Renal cortex interstitium (tissue), 15 donors: ENCODE results near the gene TRAK1. TPM values are rescaled to one million over a fixed set of nuclear protein-coding genes. Genes with fewer than 3 reads are reported as not detected.
"Not testable (repeated sequence)": the region's sequence is repeated elsewhere in the genome, so short reads cannot be mapped to it uniquely, and the experiment has no call there.

Experiments
- DNase-seq, 11 donors: peaks; one replicate each; pipeline ENCODE4 v3.0.0-alpha.2; 2013; ENCODE audit warnings: low read depth in 9 of 11, low spot score in 4 of 11; ENCODE audit errors: extremely low read depth in 1 of 11
- long read RNA-seq, 16 experiments: transcript quantifications; one replicate each; lab custom pipeline, GENCODE V29; 2026
- polyA plus RNA-seq, 3 donors: library from polyadenylated mRNA; unstranded; fragments of 120-200 nt; gene quantifications; one replicate each; pipeline ENCODE4 v1.2.1, GENCODE V29; 2013; ENCODE audit not compliant: insufficient read length in 3 of 3

Gene TRAK1
- 10 to 100 TPM; 42.3 to 48.7 (median 43.7) TPM for polyA plus RNA-seq
- long read RNA-seq, donor 1, full-length matches to known transcripts = 1 of 6 reads
- long read RNA-seq, donor 1, partial matches to known transcripts = 5 of 6 reads
- long read RNA-seq, donor 1, other reads (novel, unspliced or antisense) = 0 of 6 reads
- long read RNA-seq, donor 2, partial matches to known transcripts = 5 of 5 reads
- long read RNA-seq, donor 2, other reads (novel, unspliced or antisense) = 0 of 5 reads
- long read RNA-seq, donor 3, full-length matches to known transcripts = 2 of 2 reads
- long read RNA-seq, donor 3, partial matches to known transcripts = 0 of 2 reads
- long read RNA-seq, donor 3, other reads (novel, unspliced or antisense) = 0 of 2 reads
- long read RNA-seq, donor 4, full-length matches to known transcripts = 1 of 1 reads
- long read RNA-seq, donor 4, partial matches to known transcripts = 0 of 1 reads
- long read RNA-seq, donor 4, other reads (novel, unspliced or antisense) = 0 of 1 reads
- long read RNA-seq, donor 5 = 0 reads
- long read RNA-seq, donor 6, full-length matches to known transcripts = 1 of 1 reads
- long read RNA-seq, donor 6, partial matches to known transcripts = 0 of 1 reads
- long read RNA-seq, donor 6, other reads (novel, unspliced or antisense) = 0 of 1 reads
- long read RNA-seq, donor 7 = 0 reads
- long read RNA-seq, donor 8, partial matches to known transcripts = 6 of 6 reads
- long read RNA-seq, donor 8, other reads (novel, unspliced or antisense) = 0 of 6 reads
- long read RNA-seq, donor 9 = 0 reads
- long read RNA-seq, donor 10 = 0 reads
- long read RNA-seq, donor 11, full-length matches to known transcripts = 1 of 1 reads
- long read RNA-seq, donor 11, partial matches to known transcripts = 0 of 1 reads
- long read RNA-seq, donor 11, other reads (novel, unspliced or antisense) = 0 of 1 reads
- long read RNA-seq, donor 12 = 0 reads
- long read RNA-seq, donor 13, full-length matches to known transcripts = 1 of 9 reads
- long read RNA-seq, donor 13, partial matches to known transcripts = 8 of 9 reads
- long read RNA-seq, donor 13, other reads (novel, unspliced or antisense) = 0 of 9 reads
- long read RNA-seq, donor 14, full-length matches to known transcripts = 2 of 12 reads
- long read RNA-seq, donor 14, partial matches to known transcripts = 10 of 12 reads
- long read RNA-seq, donor 14, other reads (novel, unspliced or antisense) = 0 of 12 reads
- long read RNA-seq, donor 15, full-length matches to known transcripts = 1 of 1 reads
- long read RNA-seq, donor 15, partial matches to known transcripts = 0 of 1 reads
- long read RNA-seq, donor 15, other reads (novel, unspliced or antisense) = 0 of 1 reads
- long read RNA-seq, donor 16, full-length matches to known transcripts = 2 of 40 reads
- long read RNA-seq, donor 16, partial matches to known transcripts = 38 of 40 reads
- long read RNA-seq, donor 16, other reads (novel, unspliced or antisense) = 0 of 40 reads

- DNase-seq = no peak
These were observed at the start of gene TRAK1 for GRCh38 chr3:42090973-42091731. TRAK1 (plus strand) TSS chr3:42091357; CDS start chr3:42091470, 113 bp downstream.

DNA sequence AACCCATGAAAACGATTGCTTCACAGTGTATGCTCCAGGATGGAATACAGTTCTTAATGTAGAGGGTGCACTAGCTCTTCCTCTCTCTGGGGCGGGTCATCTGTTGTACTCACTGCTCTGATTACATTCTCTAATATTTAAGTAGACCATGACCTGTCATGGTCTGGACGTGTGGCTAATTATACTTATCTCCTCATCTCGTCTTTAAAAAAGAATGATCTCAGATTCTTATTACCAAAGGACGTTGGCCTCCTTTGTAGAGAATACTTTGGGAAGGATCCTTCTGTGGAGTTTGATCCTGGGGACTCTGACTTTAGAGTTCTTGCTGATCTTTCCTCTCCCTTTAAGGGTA, 48.4 kb upstream of the TRAK1 start:
- DNase-seq = no peak

- peak in 9 of 11 donors; percentile 80 to 93 (median 90) for DNase-seq
These were observed 47.9 kb upstream of the TRAK1 start for GRCh38 chr3:42043099-42043813.

- no peak for DNase-seq
These were observed 45.4 kb upstream of the TRAK1 start for GRCh38 chr3:42045708-42046243.

- not testable (repeated sequence) for DNase-seq
These were observed 42.6 kb upstream of the TRAK1 start for GRCh38 chr3:42048526-42048925.

- no peak for DNase-seq
These were observed 41.0 kb upstream of the TRAK1 start for GRCh38 chr3:42050126-42050525.

- DNase-seq = no peak
These were observed 39.6 kb upstream of the TRAK1 start for GRCh38 chr3:42051384-42052131.

DNA sequence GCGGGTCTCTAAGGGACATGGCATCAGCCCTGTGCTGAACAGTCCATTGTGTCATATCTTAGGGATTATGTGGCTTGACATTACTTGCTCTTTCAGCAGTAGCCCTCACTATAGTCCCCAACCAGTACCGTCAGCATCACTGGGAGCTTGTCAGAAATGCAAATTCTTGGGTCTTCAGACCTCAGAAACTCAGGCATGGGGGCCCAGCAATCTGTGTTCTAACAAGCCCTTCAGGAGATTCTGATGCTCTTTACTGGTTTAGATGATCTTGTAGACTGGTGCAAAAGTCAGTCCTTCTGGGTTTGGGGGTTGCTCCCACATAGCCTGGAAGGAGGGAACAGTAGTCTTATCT, 39.0 kb upstream of the TRAK1 start:
- no peak for DNase-seq

DNA sequence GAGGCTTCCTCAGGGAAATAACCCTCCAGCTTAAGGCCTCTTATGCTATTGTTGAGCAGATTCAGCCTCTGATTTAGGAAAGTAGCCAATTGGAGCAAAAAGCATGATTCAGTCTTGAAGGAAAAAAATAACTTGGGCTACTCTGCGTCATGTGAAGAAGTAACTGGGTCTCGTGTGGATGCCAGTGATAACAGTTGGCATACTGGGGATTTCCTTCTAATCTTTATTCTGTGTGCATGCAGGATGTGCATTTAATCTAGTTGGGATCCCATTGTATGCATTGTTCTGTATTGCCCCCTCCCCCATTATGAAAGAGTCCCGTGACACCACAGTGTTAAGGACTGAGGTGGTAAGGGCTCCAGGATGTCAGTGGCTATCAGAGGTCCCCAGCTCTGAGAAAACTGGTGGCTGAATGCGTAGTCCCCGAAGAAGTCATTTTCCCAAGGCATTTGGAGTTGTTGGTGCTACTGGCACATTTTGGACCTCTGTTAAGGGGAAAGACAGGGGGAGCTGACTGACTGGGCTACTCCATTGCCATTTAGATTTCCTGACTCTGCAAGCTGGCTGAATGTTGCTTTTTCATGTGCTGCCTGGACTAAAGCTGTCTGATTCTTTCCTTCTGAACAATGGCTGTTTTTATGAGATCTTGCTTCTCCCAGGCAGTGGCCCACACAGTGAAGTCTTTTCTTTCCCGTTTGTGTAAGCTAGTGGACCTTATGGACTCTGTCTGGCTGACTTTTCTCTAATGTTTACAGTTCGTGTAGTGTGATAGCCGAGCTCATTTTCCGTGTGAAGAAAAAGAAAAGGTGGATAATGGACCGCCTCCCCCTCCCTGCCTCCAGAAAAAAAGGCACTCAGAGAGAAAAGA, 38.4 kb upstream of the TRAK1 start:
- no peak for DNase-seq

DNA sequence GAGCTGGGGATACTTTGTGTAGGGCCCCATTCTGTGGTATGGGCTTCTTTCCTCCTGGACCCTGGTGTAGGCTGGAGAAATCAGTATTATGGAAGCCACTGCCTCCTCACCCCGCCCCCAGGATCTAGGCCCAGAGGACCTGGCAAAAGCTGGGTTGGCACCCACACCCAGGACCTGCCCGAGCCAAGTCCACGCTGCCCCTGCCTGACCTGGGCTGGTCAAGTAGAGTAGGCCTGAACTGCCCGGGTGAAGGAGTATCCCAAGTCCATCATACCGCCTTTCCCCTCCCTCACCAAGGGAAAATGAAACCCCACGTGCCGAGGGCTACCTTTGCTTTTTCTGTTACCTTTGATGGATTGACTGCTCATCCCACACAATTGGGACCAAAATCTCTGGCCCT, 37.7 kb upstream of the TRAK1 start:
- DNase-seq = no peak

DNA sequence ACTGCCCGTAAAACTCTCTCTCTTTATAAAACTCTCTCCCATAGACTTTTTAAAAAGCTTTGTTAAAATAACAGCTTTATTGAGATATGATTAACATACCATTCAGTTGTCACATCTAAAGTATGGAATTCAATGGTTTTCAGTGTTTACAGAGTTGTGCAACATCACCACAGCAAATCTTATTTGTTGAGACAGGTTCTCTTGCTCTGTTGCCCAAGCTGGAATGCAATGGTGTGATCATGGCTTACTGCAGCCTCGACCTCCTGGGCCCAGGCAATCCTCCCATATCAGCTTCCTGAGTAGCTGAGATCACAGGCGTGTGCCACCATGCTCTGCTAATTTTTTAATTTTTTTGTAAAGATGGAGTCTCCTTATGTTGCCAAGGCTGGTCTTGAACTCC, 35.9 kb upstream of the TRAK1 start:
- no peak for DNase-seq

- DNase-seq = no peak
These were observed 34.3 kb upstream of the TRAK1 start for GRCh38 chr3:42056840-42057239.

DNA sequence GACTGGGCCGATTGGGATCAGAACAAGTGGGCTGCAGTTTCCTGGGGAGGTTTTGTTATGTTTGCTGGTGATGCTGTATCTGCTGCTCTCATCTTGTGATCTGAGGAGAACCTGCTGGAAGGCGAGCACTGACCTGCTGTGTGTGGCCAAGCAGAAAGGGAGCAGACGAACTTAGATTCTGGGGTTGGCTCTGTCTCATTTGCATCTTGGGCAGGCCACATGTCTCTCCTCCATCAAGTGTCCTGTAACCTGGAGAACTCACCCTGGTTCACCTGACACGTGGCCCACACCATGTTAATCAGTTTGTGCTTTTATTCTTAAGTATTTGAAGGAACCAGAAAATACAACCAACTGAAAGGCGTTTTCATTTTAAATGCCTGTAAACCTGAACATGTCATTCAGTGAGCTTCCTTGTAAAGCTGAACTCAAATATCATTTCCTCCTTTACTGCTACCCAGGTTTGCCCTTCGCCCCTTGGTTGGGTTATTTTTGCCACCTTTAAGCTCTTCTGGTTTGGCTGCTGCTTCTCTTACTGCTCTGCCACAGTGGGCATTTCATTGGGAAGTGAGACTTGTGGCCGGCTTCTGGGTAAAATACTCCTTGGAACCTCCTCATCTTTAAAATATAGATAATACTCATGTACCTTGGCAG, 33.5 kb upstream of the TRAK1 start:
- DNase-seq = no peak

DNA sequence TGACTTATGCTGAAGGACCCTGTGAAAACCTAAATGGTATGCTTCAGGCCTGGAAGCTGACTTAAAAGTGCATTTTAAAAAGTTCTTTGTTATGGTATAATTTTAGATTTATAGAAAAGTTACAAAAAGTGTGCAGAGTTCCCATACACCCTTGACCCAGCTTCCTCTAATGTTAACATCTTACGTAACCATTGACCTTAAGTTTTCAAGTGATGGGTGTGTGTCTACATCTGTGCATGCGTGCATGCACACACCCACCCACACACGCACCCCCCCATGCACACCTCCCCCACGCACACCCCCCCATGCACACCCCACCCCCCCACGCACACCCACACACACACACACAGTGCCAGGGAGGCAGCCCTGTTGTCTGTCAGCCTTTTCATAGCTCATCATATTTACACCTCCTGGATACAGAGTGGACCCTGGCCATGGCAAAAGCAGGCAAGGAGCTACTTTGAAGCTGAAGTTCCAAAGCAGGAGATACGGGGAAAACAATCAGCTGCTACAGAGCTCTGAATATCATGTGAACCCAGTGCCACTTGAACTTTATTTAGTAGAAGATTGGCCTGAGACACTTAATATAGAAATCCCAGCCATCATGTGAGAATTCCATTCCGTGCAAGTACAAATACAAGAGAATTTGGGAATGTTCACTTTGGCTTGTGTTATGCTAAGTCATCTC, 30.0 kb upstream of the TRAK1 start:
- DNase-seq = no peak
